Measurements from ENCODE around the gene CR1L.
"Not testable (repeated sequence)": the region's sequence is repeated elsewhere in the genome, so short reads cannot be mapped to it uniquely, and the experiment has no call there.

Gene CR1L

DNA sequence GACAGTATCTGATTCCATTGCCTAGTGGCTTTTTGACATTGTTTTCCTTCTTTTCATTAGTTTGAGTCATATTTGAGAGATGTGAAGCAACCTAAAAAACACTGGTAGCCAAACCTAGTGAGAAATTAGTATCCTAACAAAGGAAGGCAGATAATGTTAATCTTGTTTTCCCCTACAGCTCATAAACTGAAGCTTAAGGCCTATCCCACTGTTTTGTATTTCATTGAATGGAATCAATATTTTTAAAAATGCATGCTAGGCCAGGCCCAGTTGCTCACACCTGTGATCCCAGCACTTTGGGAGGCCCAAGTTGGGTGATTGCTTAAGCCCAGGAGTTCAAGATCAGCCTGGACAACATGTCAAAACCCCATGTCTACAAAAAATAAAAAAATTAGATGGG lies 1.2 kb downstream of the CR1L start:
- DNase-seq (ENCODE audit: low read depth) = no peak

DNA sequence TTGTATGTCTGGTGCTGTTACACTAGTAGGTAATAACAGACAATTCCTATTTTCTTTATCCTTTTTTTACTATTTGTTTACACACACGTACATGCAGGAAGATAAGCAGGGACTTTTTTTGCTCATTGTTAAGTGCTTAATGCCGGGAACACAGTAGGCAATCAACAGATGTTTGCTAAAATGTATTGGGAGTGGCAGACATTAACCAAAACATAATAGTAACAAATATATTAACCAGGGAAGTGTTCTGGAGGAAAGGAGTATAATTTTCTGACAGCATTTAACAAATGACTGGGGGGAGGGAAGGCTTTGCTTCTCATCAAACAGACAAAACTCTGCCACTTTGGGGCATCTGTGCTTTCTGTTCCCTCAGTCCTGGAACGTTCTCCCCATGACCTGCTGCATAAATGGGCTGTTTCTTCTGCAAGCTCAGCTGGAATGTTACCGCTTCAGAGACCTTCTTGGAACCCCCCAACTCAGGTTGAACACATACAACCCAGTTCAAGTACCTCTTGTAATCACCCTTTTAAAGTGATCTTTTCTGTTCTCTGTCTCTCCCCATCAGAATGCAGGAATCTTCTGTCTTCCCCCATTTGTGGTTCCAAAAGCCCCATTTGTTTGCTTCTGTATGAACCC lies 2.1 kb downstream of the CR1L start:
- no peak for DNase-seq (ENCODE audit: low read depth)

DNA sequence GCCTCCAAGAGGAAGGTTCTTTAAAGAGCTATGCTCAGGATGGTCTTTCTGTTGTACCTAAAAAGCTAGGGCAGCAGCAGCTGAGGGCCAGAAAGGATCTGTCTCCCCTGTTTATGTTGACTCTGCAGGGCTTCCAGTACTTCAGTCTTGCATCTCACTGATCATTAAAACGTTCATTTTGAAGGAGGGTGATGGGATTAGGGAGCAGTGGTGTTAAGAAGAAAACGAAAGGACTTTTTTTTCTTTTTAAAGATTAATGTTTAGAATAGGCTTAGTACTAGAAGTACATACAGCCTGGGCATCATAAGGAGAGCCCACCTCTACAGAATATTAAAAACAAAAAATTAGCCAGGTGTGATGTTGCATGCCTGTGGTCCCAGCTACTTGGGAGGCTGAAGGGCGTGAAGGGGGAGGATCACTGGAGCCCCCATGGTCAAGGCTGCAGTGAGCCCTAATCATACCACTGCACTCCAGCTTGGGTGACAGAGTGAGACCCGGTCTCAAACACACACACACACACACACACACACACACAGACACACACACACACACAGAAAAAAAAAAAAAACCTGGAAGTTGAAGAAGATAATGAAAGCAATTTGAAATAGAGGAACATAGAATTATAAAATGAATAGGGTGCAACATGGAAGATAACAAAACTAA lies 2.9 kb downstream of the CR1L start:
- no peak for DNase-seq (ENCODE audit: low read depth)

DNA sequence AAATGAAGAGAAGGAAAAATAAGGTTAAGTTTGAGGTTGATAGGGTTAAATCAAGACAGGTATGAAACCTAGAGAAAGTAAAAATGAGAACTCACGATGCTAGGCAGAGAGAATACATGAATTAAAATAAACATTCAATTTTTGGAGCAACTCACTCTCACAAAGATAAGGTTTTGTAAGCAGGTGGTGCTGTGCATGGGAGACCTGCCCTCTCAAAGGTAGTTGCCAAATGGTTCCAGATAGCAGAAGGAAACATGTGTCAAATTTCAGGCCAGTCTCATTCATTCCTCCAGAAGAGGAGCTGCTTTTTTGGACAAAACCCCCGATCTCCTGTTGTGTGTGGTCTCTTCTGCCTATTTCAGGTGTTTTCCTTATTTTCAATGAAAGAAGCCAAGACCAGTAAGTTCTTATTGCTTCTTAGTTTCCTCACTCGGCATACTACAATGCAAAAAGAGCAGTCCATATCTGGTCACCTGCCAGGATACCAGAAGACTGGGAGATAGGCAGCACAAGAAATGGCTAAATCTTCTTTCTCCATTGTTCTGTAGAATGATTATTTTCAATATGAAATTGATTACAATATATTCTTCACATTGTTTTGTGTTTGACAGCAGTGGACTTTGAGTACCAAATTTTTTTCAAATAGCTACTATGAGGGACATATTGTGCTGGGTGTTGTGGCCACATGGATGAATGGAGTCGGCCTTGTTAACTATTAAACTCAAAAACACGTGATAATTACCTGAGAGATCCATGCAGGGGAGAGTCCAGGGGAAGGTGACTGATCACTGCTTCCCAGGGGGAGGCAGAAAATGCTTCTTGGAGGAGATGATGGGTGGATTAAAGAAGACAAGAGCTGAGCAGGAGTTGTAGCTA lies 3.6 kb downstream of the CR1L start:
- no peak for DNase-seq (ENCODE audit: low read depth)

DNA sequence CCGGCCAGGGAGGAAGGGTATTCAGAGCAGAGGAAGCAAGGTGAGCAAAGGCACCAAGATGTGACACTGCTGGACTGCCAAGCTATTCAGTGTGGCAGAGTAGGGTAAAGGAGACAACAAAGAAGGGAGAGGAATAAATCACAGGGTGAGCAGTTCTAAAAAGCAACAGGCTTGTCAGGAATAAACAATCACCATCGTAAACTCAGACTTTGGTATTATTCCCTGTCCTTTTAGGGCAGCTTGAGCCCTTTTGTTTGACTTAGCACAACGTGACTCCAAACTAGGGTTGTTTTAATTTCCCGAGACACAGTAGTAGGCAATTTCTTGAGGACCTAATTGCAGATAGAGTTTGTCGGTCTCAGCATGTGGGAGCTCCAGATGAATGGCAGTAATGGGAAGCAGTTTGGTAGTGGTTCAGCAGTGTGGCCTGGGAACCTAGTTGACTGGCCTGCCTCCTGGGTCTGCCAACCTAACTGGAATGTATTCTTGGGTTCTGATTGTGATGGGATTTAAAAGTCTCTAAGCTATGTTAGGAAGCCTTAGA lies 4.3 kb downstream of the CR1L start:
- DNase-seq (ENCODE audit: low read depth) = no peak

DNA sequence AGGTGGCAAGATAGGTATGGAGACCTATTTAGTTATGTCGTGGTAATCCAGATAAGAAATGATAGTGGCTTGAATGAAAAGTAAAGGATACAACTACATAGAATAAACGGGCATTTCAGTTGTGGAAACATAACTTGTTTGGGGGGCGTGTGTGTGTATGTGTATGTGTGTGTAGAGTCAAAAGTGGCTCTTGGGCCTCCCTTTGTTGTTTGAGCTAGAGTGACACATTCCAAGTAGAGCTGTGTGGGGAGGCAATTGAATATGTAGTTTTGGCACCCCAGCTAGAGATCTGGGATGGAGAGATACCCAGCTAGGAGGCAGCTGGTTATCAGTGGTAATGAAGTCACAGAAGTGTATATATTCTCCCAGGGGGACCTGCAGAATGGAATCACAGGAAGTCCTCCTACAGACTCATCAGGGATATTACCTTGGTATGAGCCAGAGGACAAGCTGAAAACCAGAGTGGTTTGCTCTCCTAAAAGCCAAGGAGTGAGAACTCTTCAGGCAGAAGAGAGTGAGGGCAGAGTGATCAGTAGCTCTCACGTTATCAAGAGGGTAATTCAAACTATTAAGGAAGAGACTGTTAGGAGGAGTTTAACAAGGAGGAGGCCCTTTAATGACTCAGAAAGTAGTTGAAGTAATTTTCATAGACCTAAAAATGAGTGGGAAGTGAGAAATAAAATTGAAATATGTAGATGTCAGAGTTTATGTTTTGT lies 5.1 kb downstream of the CR1L start:
- DNase-seq (ENCODE audit: low read depth) = no peak

DNA sequence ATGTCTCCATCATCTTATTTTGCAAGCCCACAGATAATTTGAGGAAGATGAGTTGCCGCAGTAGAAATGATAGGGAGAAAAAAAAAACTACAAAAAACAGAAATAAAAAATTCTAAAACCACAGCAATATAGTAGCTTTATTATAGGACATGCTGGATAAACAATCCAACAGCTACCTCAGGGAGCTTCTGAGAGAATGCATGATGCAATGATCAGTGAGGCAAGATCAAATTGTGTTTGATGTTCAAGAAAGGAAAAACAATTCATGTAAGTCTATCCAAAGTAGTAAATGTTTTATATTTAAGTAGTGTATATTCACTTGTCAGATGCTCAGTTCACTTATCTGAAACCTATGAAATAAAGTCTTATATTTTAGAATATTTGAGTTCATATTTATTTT lies 6.7 kb downstream of the CR1L start:
- no peak for DNase-seq (ENCODE audit: low read depth)

DNA sequence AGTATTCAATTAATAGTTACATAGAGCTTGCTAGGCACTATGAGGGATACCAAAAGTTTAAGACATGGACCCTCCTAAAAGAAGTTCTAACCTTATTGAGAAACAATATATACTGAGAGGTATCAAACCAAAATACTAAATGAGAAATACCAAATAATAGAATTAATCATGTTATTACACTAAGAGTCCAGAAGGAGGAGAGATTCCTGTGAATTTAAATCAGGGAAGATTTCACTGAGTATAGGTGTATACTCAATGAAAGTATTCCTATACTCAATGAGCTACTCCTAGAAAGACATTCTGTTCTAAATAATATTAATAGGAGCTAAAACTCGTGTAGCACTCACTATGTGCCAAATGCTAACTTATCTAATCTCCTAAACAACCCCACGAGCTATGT lies 9.4 kb downstream of the CR1L start:
- DNase-seq (ENCODE audit: low read depth) = no peak

DNA sequence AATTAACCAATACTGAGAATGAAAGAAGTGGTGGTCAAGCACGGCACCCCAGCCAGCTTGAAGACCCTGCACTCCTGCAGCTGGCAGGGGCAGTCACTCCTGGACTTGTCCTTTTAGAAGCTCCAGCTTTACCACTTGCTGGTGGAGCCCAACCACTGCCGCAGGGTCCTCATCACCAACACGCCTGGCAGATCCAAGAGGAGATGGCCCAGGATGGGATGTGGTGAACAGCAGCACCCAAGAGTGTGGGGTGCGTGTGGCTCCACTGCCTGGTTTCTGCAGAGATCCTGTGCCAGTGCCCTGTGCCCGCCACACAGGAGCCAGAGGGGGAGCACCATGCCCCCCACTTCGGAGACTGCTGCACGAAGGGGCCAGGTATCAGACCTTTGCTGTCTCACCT lies 13.5 kb downstream of the CR1L start:
- no peak for DNase-seq (ENCODE audit: low read depth)

DNA sequence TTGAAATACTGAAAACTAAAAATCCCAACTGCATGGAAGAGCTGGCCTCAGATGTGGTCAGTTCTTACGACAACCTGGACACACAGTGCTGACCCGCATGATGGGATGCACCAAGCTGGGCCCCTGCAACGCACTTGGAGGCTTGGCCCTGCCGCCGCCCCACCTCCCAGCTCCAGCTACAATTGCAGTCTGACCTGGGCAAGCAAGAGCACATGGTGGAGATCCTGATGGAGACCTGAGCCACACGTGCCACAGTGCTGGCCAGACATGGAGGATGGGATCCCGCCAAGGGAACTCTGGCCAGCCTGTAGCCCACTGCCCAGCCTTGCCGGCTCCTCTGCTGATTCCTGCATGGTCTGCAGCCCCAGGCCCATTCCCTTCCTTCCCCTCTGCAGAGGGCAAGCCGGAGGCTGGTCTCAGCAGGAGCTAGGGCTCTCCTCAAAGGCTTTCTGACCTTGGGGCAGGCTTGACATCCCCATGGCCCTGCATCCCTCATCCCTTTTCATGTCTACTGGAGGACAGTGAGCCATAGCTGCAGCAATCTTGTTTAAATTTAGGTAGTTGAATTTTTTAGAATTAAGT lies 14.1 kb downstream of the CR1L start:
- no peak for DNase-seq (ENCODE audit: low read depth)

DNA sequence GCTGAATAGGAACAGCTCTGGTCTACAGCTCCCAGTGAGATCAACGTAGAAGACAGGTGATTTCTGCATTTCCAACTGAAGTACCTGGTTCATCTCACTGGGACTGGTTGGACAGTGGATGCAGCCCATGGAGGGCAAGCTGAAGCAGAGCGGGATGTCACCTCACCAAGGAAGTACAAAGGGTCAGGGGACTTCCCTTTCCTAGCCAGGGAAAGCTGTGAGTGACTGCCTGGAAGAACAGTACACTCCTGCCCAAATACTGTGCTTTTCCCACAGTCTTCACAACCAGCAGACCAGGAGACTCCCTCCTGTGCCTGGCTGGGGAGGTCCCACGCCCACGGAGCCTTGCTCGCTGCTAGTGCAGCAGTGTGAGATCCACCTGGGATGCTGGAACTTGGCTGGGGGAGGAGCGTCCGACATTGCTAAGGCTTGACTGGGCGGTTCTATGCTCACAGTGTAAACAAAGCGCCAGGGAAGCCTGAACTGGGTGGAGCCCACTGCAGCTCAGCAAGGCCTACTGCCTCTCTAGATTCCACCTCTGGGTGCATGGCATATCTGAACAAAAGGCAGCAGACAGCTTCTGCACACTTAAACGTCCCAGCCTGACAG lies 14.7 kb downstream of the CR1L start:
- no peak for DNase-seq (ENCODE audit: low read depth)

DNA sequence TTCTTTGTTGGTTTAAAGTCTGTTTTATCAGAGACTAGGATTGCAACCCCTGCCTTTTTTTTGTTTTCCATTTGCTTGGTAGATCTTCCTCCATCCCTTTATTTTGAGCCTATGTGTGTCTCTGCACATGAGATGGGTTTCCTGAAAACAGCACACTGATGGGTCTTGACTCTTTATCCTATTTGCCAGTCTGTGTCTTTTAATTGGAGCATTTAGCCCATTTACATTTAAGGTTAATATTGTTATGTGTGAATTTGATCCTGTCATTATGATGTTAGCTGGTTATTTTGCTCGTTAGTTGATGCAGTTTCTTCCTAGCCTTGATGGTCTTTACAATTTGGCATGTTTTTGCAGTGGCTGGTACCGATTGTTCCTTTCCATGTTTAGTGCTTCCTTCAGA lies 16.5 kb downstream of the CR1L start:
- DNase-seq (ENCODE audit: low read depth) = not testable (repeated sequence)

DNA sequence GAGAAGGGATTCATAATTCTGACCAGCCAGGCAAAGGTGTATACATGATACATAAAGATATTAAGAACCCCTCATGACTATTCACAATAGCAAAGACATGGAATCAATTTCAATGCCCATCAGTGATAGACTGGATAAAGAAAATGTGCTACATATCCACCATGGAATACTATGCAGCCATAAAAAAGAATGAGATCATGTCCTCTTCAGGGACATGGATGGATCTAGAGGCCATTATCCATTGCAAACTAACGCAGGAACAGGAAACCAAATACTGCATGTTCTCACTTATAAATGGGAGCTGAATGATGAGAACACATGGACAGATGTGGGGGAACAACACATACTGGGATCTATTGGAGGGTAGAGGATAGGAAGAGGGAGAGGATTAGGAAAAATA lies 21.4 kb downstream of the CR1L start:
- DNase-seq (ENCODE audit: low read depth) = no peak

DNA sequence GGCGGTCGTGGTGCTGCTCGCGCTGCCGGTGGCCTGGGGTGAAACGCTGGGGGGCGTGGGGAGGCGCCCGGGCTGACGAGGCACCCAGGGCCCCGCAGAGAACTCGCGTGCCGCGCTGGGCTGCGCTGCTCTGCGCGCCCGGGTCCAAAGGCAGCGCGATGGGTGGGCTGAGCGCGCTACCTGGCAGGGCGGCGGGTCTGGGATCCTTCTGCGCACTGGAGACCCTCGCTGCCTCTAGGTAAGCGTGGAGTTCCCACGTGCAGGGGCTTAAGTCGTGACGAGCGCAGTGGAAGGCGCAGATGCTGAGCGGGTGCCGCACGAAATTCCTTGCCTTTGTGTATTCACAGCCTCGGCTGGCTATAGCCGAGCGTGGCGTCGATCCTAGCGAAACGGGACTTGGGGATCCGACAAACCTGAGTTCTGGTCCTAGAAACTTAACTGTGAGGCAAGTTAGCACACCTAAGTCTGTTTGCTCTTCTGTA lies 24.6 kb downstream of the CR1L start:
- no peak for DNase-seq (ENCODE audit: low read depth)

DNA sequence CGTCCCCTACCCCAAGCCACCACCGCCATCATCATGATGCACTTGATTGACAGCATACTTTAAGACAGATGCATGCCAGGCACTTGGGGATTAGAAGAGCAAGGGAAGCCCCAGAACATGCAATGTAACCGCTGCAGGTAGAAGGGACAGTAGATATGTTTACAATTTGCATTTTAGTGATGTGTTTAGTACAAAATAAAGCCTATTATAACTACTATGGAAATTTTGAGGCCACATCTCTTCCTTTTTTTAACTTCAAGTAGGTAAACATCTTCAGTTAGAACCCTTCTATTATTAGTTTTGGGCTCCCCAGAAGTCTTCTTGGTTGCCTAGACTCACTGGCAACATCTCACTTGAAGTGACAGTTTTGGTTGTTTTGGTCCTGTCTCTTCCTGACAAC lies 25.3 kb downstream of the CR1L start:
- DNase-seq (ENCODE audit: low read depth) = no peak

DNA sequence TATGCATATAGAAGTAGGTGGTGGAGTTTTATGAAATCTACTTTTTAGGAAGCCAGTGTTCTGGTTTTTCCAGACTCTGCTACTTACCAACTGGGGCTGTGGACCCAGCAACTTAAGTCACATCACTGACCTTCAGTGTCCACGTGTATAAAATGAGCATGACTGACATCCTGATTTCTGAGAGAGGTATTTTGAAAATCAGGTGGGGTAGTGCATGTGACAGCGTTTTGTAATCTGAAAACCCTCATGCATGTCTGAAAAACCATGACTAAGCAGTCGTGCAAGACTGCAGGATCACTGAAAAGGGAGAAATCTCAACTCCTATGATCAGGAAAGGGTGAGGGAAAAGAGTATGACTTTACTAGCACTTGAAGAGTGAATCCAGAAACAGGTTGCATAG lies 26.1 kb downstream of the CR1L start:
- DNase-seq (ENCODE audit: low read depth) = no peak

DNA sequence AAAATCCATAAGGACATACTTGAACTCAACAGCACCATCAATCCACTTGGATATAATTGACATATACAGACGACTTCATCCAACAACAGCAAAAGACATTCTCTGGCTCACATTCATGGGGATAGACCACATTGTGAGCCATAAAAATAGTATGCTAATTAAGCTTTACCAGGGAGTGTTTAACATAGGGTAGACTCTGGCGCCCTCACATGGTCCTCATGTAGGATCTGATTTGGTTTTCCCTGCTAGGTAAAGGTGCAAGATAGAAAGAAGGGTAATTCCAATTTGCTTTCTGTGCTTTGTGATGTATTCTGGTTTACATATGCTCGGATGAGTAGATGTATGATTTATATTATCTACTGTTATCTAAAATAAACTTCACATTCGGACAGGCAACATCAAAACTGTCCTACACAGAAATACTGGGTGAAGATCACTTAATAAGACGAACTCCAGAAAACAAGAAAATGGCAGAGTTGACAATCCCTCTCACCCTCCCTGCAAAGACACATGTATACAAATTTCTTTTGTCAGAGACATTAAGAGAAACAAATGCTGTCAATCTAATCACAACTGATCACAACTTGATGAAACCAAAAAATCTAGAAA lies 27.7 kb downstream of the CR1L start:
- DNase-seq (ENCODE audit: low read depth) = no peak

DNA sequence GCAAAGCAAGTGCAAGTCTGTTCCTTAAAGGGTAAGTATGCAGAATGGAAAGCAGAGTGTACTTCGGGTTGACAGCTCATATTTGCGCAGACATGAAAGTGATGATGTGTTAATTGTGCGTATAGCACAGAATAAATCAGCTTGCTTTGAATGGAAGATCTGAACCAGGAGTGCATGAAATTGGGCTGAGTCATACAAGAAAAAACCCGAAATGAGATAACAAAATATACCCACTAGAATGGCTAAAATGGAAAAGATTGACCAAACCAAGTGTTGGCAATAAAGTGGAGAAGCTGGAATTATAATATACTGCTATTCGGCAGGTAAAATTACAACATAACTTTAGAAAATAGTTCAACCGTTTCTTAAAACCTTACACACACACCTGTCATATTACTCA lies 28.5 kb downstream of the CR1L start:
- no peak for DNase-seq (ENCODE audit: low read depth)

DNA sequence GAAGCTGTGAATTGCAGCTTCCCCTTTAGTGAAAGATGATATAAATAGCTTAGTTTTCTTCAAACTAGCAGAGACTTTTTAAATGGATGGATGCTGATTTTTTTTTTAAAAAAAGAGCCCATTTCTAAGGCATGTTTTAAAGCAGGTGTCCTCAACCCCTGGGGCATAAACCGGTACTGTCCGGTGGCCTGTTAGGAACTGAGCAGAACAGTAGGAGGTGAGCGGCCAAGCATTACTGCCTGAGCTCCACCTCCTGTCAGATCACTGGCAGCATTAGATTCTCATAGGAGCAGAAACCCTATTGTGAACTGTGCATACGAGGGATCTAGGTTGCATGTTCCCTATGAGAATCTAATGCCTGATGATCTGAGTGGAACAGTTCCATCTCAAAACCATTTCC lies 31.2 kb downstream of the CR1L start:
- no peak for DNase-seq (ENCODE audit: low read depth)

DNA sequence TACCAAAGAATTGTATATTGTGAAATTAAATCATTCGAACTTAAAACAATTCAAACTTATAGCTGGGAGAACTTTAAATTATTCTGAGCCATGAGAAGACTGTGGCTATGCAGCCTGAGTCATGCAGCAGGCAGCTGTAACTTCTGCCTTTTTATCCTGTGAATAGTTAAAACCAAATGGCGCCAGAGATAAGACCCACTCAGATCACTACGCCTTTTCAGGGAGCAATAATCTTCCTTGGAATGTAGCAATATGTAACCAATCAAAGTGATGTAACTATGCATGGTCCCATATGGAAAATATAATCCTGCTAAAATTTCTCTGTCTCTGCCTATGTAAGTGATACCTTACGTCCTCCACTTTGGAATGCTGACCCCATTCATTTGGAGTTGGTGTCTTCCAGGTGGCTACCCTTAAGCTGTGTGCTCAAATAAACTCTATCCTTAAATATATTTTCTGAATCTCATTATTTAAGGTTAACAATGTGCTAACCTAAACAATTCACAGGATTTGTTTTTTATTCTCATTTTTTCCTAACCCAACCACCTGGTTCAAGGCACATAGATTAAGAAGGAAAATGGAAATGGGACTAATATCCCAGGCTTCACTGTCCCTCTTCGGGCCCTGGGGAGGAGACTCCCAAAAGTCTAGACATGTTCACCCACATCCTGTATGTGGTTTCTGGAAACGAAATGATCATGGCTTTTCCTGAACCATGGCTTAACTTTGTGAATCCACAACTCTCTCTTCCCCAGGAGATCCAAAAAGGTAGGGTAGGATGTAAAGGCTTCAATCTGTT lies 35.9 kb downstream of the CR1L start:
- not testable (repeated sequence) for DNase-seq (ENCODE audit: low read depth)
